Choroid plexus epithelial cell (primary cell): Measurements from ENCODE around the gene CARD9.

Source experiments
- DNase-seq: peaks from one replicate; pipeline ENCODE4 v3.0.0-alpha.2; 2010; ENCODE audit warnings: low read depth
- H3K4me3 ChIP-seq: 2 replicates; pipeline ENCODE4 v1.5.1; 2011; ENCODE audit warnings: low read depth, mild to moderate bottlenecking, control low read depth, low read length, moderate library complexity
- TF ChIP-seq, protein P1 (sequence below): conservative IDR thresholded peaks from 2 replicates; pipeline ENCODE4 v1.5.1; 2011; ENCODE audit warnings: low read depth, mild to moderate bottlenecking, control low read depth, inconsistent platforms, low read length, moderate library complexity

The CARD9 gene

DNA sequence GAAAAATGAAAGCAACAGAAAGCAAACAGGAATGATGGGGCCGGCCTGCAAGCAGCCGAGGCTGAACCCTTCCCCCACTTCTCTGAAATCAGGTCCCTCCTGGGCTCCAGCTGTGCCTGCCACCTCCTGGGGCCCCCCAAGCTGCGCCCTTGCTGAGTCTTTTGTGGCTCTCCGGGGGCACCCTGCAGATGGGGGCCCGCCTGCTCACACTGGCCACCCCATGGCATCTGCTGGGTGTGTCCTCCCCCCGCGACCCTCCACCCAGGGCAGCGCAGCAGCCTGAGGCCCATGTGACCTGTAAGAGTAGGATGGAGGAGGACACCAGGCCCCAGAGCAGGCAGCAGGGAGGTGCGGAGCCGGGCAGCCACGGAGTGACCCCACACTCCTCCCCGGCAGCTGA lies 40.4 kb downstream of the CARD9 start:
- DNase-seq, result no peak
- H3K4me3 ChIP-seq, result no peak overlapping the region
- TF ChIP-seq, protein P1, sequence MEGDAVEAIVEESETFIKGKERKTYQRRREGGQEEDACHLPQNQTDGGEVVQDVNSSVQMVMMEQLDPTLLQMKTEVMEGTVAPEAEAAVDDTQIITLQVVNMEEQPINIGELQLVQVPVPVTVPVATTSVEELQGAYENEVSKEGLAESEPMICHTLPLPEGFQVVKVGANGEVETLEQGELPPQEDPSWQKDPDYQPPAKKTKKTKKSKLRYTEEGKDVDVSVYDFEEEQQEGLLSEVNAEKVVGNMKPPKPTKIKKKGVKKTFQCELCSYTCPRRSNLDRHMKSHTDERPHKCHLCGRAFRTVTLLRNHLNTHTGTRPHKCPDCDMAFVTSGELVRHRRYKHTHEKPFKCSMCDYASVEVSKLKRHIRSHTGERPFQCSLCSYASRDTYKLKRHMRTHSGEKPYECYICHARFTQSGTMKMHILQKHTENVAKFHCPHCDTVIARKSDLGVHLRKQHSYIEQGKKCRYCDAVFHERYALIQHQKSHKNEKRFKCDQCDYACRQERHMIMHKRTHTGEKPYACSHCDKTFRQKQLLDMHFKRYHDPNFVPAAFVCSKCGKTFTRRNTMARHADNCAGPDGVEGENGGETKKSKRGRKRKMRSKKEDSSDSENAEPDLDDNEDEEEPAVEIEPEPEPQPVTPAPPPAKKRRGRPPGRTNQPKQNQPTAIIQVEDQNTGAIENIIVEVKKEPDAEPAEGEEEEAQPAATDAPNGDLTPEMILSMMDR, result no peak

DNA sequence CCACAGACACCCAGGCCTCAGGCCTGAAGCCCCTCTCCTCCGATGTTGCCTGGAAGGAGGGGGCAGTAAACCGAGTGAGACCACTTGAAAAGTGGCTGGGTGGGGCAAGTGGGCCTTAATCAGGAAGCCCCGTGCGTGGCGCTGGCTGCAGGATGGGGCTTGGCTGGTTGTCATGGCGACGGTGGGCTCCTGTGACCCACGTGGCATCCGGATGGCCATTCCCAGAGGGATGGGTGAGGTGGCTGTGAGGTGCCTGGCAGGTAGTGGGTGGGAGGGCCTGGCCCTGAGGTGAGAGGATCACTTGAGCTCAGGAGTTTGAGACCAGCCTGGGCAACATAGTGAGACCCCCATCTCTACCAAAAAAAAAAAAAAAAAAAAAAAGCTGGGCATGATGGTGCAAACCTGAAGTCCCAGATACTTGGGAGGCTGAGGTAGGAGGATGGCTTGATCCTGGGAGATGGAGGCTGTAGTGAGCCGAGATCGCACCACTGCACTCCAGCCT lies 40.9 kb downstream of the CARD9 start:
- TF ChIP-seq, protein P1, result no peak
- DNase-seq, result no peak
- no peak overlapping the region for H3K4me3 ChIP-seq

DNA sequence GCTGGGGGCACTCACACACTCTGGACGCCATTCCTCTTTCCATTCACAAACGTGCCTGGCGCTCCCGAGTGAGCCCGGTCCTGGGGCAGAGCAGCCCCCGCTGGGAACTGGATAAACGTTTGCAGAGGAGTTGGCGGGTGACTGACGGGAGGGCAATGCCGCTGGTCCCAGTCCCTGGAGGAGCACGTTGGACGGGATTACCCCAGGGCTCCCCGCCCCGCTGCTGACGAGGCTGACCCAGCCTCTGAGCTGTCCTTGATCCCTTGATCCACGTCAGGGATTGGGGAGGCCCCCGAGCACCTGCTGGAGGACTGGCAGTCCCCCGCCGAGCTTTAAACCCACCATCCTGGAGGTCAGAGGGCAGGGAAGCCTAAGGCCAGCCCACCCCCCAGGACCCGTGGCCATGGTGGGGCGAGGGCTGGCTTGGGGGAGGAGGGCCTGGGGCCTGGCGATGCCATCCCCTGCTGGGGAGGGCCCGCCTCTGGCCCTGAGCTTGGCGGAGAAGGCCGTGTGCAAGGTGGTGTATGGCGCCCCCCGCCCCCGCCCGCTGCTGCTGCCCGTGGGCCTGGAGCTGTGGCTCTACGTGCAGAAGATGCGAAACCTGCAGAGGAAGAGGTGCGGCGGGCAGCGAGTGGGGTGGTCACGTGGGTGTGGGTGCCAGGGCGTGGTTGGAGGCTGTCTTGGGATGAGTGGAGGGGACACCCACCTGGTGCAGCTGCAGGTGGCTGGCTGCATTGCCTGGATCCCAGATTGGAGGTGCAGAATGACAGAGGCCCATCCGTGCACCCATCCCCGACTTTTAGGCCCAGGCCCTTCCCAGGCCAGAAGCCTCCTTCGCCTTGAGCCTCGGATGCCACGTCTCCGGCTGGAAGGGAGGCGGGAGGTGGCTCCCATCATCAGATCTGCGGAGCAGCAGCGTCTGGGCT lies 41.6 kb downstream of the CARD9 start:
- TF ChIP-seq, protein P1, result no peak
- DNase-seq, result no peak
- no peak overlapping the region for H3K4me3 ChIP-seq

DNA sequence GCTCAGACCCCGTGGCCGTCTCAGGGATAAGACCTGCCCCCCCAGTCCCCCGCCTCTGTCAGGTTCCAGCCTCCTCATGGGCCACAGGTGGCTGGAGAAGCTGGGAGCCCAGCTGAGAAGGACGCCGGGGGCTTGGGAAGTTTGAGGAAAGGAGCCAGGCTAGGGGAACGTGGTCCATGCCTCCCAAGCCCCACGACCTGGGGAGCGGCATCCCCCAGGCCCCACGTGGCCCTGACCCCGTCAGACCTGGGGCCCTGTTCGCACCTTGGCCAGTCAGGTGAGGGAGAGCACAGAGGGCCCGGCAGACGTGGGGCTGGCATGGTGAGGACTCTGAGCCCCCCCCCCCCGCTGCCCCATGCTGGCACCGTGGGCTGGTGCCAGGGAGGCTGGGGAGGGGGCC lies 42.4 kb downstream of the CARD9 start:
- TF ChIP-seq, protein P1, result no peak
- H3K4me3 ChIP-seq, result no peak overlapping the region
- DNase-seq, result no peak

DNA sequence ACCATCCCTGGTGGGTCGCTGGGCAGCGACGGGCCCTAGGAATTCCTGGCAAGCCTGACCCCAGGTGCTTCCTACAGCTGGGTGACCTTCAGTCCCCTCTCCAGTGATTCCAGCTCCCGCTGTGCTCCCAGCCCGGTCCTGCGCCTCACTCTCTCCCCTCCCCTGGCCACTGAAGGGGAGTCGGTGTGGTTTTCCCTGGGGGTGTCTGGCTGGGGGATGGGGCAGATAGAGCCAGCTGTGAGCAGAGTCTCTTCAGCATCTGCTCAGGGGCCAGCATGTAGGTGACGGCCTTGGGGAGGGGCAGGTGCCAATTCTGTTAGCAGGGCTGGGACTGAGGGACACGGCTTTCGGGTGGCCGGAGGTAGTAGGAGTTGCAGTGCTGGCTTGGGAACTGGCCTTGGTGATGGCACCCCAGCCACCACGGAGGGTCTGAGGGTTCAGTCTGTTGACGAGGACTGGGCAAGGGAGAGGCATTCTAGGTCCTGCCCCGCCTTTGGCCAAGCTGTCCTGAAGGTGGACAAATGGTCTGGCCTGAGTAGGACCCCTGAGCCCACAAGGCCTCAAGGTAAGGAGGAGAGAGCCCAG lies 43.0 kb downstream of the CARD9 start:
- DNase-seq, result no peak
- TF ChIP-seq, protein P1, result no peak

DNA sequence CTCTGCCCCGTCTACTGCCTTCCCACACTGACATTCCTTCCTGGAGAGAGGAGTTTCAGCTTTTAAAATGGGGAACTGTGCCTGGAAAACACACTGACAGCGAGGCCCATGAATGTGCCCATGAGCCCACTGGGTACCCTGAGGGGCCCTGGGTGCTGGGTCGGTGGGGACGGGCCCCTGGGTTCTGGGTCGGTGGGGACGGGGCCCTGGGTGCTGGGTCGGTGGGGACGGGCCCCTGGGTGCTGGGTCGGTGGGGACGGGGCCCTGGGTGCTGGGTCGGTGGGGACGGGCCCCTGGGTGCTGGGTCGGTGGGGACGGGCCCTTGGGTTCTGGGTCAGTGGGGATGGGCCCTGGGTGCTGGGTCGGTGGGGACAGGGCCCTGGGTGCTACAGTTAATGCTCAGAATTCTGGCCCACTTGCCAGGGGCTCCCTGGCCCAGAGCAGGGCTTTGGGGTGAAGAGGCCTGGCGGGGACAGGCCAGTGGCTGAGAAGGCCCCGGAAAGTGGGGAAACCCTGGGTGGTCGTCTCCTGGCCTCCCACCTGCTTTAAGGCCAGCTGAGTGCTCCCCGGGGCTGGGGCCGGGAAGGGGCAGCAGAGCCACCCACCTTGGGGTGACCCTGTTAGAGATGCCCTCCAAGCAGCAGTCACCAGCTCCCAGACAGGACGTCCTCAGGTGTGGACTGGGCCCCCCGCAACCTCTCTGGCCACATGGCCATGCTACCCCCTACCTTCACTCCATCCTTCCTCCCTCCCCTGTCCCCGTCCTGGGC lies 43.6 kb downstream of the CARD9 start:
- TF ChIP-seq, protein P1, result no peak
- peak overlapping the region; percentile 79 for H3K4me3 ChIP-seq

More for the DNA sequence above, 43.0 kb downstream of the CARD9 start:
- H3K4me3 ChIP-seq, result peak overlapping the region; percentile 35

More for the DNA sequence above, 43.6 kb downstream of the CARD9 start:
- DNase-seq, result no peak
